Measurements from ENCODE around the gene SYCE3.
"Not testable (repeated sequence)": the region's sequence is repeated elsewhere in the genome, so short reads cannot be mapped to it uniquely, and the experiment has no call there.

The SYCE3 gene

DNA sequence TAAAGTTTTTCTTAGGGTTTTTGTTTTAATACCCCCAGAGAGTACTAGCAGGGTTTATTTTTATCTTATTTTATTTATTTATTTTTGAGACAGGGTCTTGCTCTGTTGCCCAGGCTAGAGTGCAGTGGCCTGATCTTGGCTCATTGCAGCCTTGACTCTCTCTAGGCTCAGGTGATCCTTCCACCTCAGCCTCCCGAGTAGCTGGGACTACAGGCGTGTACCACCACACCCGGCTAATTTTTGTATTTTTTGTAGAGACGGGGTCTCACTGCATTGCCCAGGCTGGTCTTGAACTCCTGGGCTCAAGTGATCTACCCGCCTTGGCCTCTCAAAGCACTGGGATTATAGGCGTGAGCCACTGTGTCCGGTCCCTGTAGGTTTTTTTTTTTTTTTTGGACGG lies 42.5 kb downstream of the SYCE3 start:
- H3K27me3 ChIP-seq (ENCODE audit: control insufficient read depth, insufficient read depth, low read length); H3K4me2 ChIP-seq (ENCODE audit: low read length); H3K9me3 ChIP-seq (replicated peaks; ENCODE audit: low read length); H3K4me3 ChIP-seq (ENCODE audit: low read length); H3K9ac ChIP-seq (ENCODE audit: low read depth, low read length): not testable (repeated sequence)
- Histone ChIP-seq H3K36me3 (ENCODE audit: insufficient read depth, low read length) (peaks cover 63% of the 10 kb centered on the region), H3K4me1 (ENCODE audit: control insufficient read depth, insufficient read depth, low read length) (peaks cover 15% of the 10 kb centered on the region)

DNA sequence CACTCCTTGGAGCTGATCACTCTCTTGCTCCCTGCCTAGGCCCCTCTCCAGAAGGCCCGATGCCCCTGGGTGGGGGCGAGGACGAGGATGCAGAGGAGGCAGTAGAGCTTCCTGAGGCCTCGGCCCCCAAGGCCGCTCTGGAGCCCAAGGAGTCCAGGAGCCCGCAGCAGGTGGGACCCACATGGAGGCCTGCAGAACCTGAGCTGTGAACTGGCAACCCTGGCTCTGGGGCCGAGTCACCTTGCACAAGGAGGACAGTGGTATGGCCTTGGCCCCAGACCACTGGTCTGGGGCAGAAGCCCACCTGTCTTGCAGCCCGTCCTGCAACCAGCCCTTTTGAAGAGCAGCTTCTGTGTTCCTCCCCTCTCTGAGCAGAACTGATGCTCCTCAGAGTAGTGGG lies 43.6 kb downstream of the SYCE3 start:
- H3K4me1 ChIP-seq (ENCODE audit: control insufficient read depth, insufficient read depth, low read length): peaks cover 7% of the 10 kb centered on the region
- no peaks in the 10 kb centered on the region for H3K9me3 ChIP-seq (replicated peaks; ENCODE audit: low read length)
- no peak overlapping the region for H3K9ac ChIP-seq (ENCODE audit: low read depth, low read length)
- peaks cover 59% of the 10 kb centered on the region for H3K36me3 ChIP-seq (ENCODE audit: insufficient read depth, low read length)
- no peak overlapping the region for H3K4me2 ChIP-seq (ENCODE audit: low read length)
- H3K4me3 ChIP-seq (ENCODE audit: low read length): no peak overlapping the region
- no peaks in the 10 kb centered on the region for H3K27me3 ChIP-seq (ENCODE audit: control insufficient read depth, insufficient read depth, low read length)

DNA sequence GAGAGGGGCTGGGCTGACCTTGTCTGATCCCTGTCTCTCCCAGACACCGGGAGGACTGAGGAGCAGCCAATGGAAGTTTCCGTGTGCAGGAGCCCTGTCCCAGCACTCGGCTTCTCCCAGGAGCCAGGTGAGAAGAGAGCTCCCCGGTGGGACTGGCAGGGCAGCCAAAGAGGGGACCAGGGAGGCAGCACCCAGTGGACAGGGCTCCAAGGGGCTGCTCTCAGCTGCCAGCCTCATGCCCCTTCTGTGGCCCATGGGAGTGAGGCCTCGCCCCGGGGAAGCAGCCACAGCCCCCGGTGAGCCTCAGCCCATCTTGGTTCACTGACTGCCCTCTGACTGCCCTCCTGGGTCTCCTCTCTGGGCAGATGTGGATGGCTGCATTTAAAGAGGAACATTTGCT lies 44.1 kb downstream of the SYCE3 start:
- Histone ChIP-seq H3K4me2 (ENCODE audit: low read length) (no peak overlapping the region), H3K27me3 (ENCODE audit: control insufficient read depth, insufficient read depth, low read length) (no peaks in the 10 kb centered on the region), H3K4me1 (ENCODE audit: control insufficient read depth, insufficient read depth, low read length) (peaks cover 1% of the 10 kb centered on the region), H3K4me3 (ENCODE audit: low read length) (no peak overlapping the region), H3K9ac (ENCODE audit: low read depth, low read length) (no peak overlapping the region), H3K9me3 (replicated peaks; ENCODE audit: low read length) (no peaks in the 10 kb centered on the region), H3K36me3 (ENCODE audit: insufficient read depth, low read length) (peaks cover 54% of the 10 kb centered on the region)

DNA sequence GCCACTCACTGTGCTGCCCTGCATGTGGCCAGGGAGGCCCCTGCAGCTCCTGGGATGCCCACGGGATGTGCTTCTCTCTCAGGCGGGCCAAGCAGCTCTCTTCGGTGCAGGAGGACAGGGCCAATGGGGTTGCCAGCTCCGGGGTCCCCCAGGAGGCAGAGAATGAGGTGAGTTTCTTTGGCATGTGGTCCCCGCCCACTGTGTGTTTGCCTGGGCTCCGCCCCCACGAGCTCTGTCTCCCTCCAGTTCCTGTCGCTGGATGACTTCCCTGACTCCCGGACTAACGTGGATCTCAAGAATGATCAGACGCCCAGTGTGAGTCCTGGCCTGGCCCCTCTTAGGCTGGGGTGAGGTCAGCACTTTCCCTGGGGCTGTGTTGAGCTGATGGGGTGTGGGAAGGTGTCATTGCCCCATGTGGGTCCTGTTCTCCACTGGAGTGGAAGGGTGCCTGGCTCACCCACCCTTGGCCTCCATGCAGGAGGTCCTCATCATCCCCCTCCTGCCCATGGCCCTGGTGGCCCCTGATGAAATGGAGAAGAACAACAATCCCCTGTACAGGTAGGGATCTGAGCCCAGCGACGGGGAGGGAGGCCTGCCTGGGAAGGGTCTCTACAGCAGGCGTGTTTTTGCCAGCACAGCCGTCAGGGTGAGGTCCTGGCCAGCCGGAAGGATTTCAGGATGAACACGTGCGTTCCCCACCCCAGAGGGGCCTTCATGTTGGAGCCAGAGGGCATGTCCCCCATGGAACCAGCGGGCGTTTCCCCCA lies 45.0 kb downstream of the SYCE3 start:
- no peak overlapping the region for H3K4me2 ChIP-seq (ENCODE audit: low read length)
- H3K36me3 ChIP-seq (ENCODE audit: insufficient read depth, low read length): peaks cover 45% of the 10 kb centered on the region
- no peaks in the 10 kb centered on the region for H3K9me3 ChIP-seq (replicated peaks; ENCODE audit: low read length)
- H3K4me3 ChIP-seq (ENCODE audit: low read length): no peak overlapping the region
- no peaks in the 10 kb centered on the region for H3K27me3 ChIP-seq (ENCODE audit: control insufficient read depth, insufficient read depth, low read length)
- no peaks in the 10 kb centered on the region for H3K4me1 ChIP-seq (ENCODE audit: control insufficient read depth, insufficient read depth, low read length)
- H3K9ac ChIP-seq (ENCODE audit: low read depth, low read length): no peak overlapping the region

DNA sequence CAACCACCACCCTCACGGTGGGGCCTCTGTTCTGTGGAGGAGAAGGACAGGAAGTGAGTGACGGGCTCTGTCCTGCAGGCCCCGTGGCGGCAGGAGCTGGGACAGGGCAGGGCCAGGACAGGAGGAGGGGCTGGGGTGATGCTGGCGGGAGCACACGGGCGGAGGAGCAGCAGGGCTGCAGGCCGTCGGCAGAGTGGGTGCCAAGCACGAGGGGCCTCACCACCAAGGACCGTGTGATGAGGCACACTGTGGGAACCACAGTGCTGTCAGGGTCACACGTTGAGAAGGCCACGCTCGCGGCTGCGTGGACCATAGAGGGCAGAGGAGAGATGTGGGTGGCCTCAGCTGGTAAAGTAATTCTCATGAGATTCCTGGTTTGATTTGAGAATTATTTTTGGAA lies 45.8 kb downstream of the SYCE3 start:
- Histone ChIP-seq H3K9me3 (replicated peaks; ENCODE audit: low read length) (no peaks in the 10 kb centered on the region), H3K4me2 (ENCODE audit: low read length) (no peak overlapping the region), H3K4me3 (ENCODE audit: low read length) (no peak overlapping the region), H3K36me3 (ENCODE audit: insufficient read depth, low read length) (peaks cover 40% of the 10 kb centered on the region), H3K27me3 (ENCODE audit: control insufficient read depth, insufficient read depth, low read length) (no peaks in the 10 kb centered on the region), H3K4me1 (ENCODE audit: control insufficient read depth, insufficient read depth, low read length) (no peaks in the 10 kb centered on the region), H3K9ac (ENCODE audit: low read depth, low read length) (no peak overlapping the region)

DNA sequence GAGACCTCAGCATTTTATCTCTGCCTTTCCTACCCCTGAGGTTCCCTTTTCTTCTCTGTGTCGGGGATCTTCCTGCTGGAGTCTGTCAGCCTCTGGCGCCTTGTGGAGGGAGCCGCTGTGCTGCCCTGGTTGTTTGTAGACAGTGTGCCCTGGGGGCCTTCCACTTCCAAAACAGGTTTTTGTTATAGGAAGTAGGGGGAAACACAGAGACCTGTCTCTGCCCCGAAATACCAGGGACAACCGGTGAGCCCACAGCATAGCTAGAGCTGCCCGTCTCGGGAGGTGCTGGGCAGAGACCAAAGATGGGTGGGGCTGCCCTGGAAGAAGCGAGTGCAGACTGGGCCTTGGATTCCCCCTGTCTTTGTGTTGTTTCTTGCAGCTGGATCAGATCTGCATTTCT lies 46.7 kb downstream of the SYCE3 start:
- no peak overlapping the region for H3K9ac ChIP-seq (ENCODE audit: low read depth, low read length)
- H3K4me1 ChIP-seq (ENCODE audit: control insufficient read depth, insufficient read depth, low read length): no peaks in the 10 kb centered on the region
- H3K9me3 ChIP-seq (replicated peaks; ENCODE audit: low read length): no peaks in the 10 kb centered on the region
- no peak overlapping the region for H3K4me2 ChIP-seq (ENCODE audit: low read length)
- H3K27me3 ChIP-seq (ENCODE audit: control insufficient read depth, insufficient read depth, low read length): no peaks in the 10 kb centered on the region
- peaks cover 34% of the 10 kb centered on the region for H3K36me3 ChIP-seq (ENCODE audit: insufficient read depth, low read length)
- no peak overlapping the region for H3K4me3 ChIP-seq (ENCODE audit: low read length)

DNA sequence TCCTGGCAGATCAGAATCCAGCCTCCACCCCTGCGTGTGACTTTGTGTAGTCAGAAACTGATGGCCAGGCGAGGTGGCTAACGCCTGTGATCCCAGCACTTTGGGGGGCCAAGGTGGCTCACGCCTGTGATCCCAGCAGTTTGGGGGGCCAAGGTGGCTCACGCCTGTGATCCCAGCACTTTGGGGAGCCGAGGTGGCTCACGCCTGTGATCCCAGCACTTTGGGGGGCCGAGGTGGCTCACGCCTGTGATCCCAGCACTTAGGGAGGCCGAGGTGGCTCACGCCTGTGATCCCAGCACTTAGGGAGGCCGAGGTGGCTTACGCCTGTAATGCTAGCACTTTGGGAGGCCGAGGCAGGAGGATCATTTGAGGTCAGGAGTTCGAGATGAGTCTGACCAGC lies 49.5 kb downstream of the SYCE3 start:
- no peak overlapping the region for H3K4me2 ChIP-seq (ENCODE audit: low read length)
- H3K4me1 ChIP-seq (ENCODE audit: control insufficient read depth, insufficient read depth, low read length): peaks cover 11% of the 10 kb centered on the region
- no peaks in the 10 kb centered on the region for H3K9me3 ChIP-seq (replicated peaks; ENCODE audit: low read length)
- H3K36me3 ChIP-seq (ENCODE audit: insufficient read depth, low read length): peaks cover 18% of the 10 kb centered on the region
- no peak overlapping the region for H3K4me3 ChIP-seq (ENCODE audit: low read length)
- H3K9ac ChIP-seq (ENCODE audit: low read depth, low read length): no peak overlapping the region
- no peaks in the 10 kb centered on the region for H3K27me3 ChIP-seq (ENCODE audit: control insufficient read depth, insufficient read depth, low read length)

DNA sequence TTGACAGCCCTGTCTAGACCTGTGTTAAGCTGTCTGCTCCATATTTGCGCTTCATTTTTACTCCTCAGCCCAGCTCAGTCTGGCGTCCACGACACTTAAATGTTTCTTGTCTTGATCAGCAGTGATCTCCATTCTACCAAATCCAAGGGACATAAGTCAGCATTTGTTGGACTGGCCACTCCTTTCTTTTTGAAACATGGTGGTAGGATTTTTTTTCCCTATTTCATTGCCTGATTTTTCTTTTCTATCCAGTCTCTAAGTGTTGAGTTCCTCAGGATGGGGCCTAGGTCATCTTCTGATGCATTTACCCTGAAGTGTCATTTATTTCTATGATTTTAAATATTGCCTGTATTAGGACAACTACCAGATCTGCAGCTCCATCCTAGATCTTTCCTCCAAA lies 53.8 kb downstream of the SYCE3 start:
- Histone ChIP-seq H3K4me3 (ENCODE audit: low read length) (peak overlapping the region; percentile 100), H3K4me1 (ENCODE audit: control insufficient read depth, insufficient read depth, low read length) (peaks cover 17% of the 10 kb centered on the region), H3K4me2 (ENCODE audit: low read length) (peak overlapping the region; percentile 96), H3K36me3 (ENCODE audit: insufficient read depth, low read length) (peaks cover 15% of the 10 kb centered on the region), H3K9ac (ENCODE audit: low read depth, low read length) (peak overlapping the region; percentile 84), H3K27me3 (ENCODE audit: control insufficient read depth, insufficient read depth, low read length) (no peaks in the 10 kb centered on the region), H3K9me3 (replicated peaks; ENCODE audit: low read length) (no peaks in the 10 kb centered on the region)

DNA sequence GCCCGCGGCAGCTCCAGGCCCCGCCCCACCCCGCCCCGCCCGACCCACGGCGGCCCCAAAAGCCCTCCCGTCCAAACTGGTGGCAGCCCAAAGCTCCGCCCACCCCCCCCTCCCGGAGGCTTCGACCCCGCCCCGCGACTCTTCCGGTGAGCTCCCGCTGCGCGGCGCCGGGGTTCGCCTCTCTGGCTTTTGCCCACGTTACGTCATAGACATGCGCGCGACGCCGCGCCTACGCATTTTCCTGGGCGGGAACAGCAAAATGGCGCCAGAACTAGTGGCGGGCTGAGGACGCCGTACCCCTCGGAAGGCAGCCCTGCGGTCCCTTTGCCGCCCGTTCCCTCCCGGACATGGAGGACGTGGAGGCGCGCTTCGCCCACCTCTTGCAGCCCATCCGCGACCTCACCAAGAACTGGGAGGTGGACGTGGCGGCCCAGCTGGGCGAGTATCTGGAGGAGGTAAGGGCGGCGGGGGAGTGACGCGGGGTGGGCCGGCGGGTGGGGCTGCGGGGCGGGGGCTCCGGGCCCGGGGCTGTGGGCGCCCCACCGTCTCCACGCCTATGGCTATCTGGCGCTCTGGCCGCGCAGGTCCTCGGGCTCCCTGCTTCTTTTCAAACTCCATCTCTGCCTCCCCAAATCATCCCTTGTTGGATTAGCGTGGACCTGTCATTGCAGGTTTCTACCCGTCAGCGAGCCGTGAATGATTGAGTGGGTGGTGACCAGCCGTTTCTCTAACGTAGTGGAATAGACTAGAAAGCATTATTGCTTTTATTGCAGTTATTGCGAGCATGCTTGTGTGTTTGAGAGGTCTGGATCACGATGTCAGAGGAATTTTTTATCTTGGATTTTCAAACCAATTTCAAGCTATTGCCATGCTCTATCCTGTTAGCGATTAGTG lies 54.5 kb downstream of the SYCE3 start, which contains the start of gene NCAPH2:
NCAPH2 (plus strand) TSS at position 234 of the 894 bp plus-strand sequence; CDS start at position 348, 114 bp downstream.
- peak within 1 kb of the TSS; percentile 100 for H3K4me3 ChIP-seq (ENCODE audit: low read length)

DNA sequence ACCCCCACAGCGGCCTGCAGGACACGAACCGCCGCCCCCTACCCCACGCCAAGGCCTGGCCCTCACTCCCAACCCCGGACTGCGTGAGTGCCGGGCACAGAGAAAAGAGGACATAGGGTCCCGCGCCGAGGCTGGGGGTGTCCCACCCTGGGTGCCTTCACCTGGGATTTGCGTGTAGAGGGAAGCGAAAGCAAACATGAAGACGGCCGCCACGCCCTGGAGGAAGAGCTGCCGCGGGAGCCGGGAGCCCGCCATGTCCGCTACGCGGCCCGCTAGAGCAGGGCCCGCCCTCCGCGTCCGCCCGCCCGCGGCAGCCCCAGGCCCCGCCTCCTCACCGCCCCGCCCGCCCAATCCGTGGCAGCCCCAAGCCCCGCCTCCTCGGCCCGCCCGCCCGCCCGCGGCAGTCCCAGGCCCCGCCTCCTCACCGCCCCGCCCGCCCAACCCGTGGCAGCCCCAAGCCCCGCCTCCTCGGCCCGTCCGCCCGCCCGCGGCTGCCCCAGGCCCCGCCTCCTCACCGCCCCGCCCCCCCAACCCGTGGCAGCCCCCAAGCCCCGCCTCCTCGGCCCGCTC lies 55.2 kb downstream of the SYCE3 start, which contains the start of gene LMF2:
LMF2 (minus strand) TSS at position 282 of the 570 bp plus-strand sequence; CDS start at position 255, 27 bp downstream.
- Histone ChIP-seq H3K36me3 (ENCODE audit: insufficient read depth, low read length) (peaks cover 20% of the 10 kb centered on the region), H3K4me3 (ENCODE audit: low read length) (peak within 1 kb of the TSS; percentile 100), H3K27me3 (ENCODE audit: control insufficient read depth, insufficient read depth, low read length) (no peaks in the 10 kb centered on the region), H3K4me1 (ENCODE audit: control insufficient read depth, insufficient read depth, low read length) (peaks cover 17% of the 10 kb centered on the region), H3K4me2 (ENCODE audit: low read length) (peak within 1 kb of the TSS; percentile 100), H3K9me3 (replicated peaks; ENCODE audit: low read length) (no peaks in the 10 kb centered on the region), H3K9ac (ENCODE audit: low read depth, low read length) (peak within 1 kb of the TSS; percentile 96)

More for the DNA sequence above, 54.5 kb downstream of the SYCE3 start, which contains the start of gene NCAPH2:
- H3K9me3 ChIP-seq (replicated peaks; ENCODE audit: low read length): no peaks in the 10 kb centered on the region
- H3K4me2 ChIP-seq (ENCODE audit: low read length): peak within 1 kb of the TSS; percentile 100
- no peaks in the 10 kb centered on the region for H3K27me3 ChIP-seq (ENCODE audit: control insufficient read depth, insufficient read depth, low read length)
- peaks cover 17% of the 10 kb centered on the region for H3K4me1 ChIP-seq (ENCODE audit: control insufficient read depth, insufficient read depth, low read length)
- H3K9ac ChIP-seq (ENCODE audit: low read depth, low read length): peak within 1 kb of the TSS; percentile 96
- peaks cover 15% of the 10 kb centered on the region for H3K36me3 ChIP-seq (ENCODE audit: insufficient read depth, low read length)

All from skeletal muscle satellite cell (primary cell).